Hepatocyte (in vitro differentiated cells): ENCODE results near the gene DNASE2. TPM values are rescaled to one million over a fixed set of nuclear protein-coding genes. Genes with fewer than 3 reads are reported as not detected.

Source experiments
- DNase-seq: peaks from one replicate; pipeline ENCODE4 v3.0.0-alpha.2; 2016; ENCODE audit warnings: low spot score
- H2AFZ ChIP-seq: fragments of 200-600 bp; sonication (generic); 2 replicates; pipeline ENCODE4 v1.6.0; 2016; ENCODE audit warnings: antibody characterized with exemption, mild to moderate bottlenecking
- H3K27ac ChIP-seq: fragments of 200-600 bp; sonication (generic); 2 replicates; pipeline ENCODE4 v1.5.1; 2016; ENCODE audit warnings: mild to moderate bottlenecking
- H3K27me3 ChIP-seq: fragments of 200-600 bp; sonication (generic); 2 replicates; pipeline ENCODE4 v1.6.1; 2016
- H3K36me3 ChIP-seq: fragments of 200-600 bp; sonication (generic); replicated peaks from 2 replicates; pipeline ENCODE4 v1.5.1; 2016; ENCODE audit warnings: low read depth; ENCODE audit not compliant: insufficient read depth
- H3K4me1 ChIP-seq: fragments of 200-600 bp; sonication (generic); 2 replicates; pipeline ENCODE4 v1.5.1; 2016; ENCODE audit warnings: mild to moderate bottlenecking, moderate library complexity; ENCODE audit not compliant: insufficient read depth
- H3K4me2 ChIP-seq: fragments of 200-600 bp; sonication (generic); 2 replicates; pipeline ENCODE4 v1.6.0; 2016
- H3K4me3 ChIP-seq: fragments of 200-600 bp; sonication (generic); 2 replicates; pipeline ENCODE4 v1.5.1; 2016; ENCODE audit warnings: mild to moderate bottlenecking
- H3K79me2 ChIP-seq: fragments of 200-600 bp; sonication (generic); 2 replicates; pipeline ENCODE4 v1.6.0; 2017; ENCODE audit warnings: mild to moderate bottlenecking
- H3K9me2 ChIP-seq: fragments of 200-600 bp; sonication (generic); replicated peaks from 2 replicates; pipeline ENCODE4 v1.6.0; 2017; ENCODE audit warnings: mild to moderate bottlenecking; ENCODE audit not compliant: insufficient read depth
- H3K9me3 ChIP-seq: fragments of 200-600 bp; sonication (generic); 2 replicates; pipeline ENCODE4 v1.5.1; 2016; ENCODE audit warnings: low read depth, mild to moderate bottlenecking
- H4K20me1 ChIP-seq: fragments of 200-600 bp; sonication (generic); 2 replicates; pipeline ENCODE4 v1.6.0; 2016; ENCODE audit warnings: mild to moderate bottlenecking; ENCODE audit not compliant: insufficient read depth, poor library complexity, severe bottlenecking
- CTCF ChIP-seq: fragments of 200-600 bp; sonication (generic); IDR thresholded peaks from 2 replicates; pipeline ENCODE4 v1.5.1; 2016; ENCODE audit warnings: antibody characterized with exemption, mild to moderate bottlenecking; ENCODE audit not compliant: poor library complexity
- EZH2 ChIP-seq: fragments of 200-600 bp; sonication (generic); IDR thresholded peaks from 2 replicates; pipeline ENCODE4 v1.6.1; 2016; ENCODE audit warnings: antibody characterized with exemption, mild to moderate bottlenecking, borderline replicate concordance
- EZH2phosphoT487 ChIP-seq: fragments of 200-600 bp; sonication (generic); IDR thresholded peaks from one replicate; pipeline ENCODE4 v1.6.1; 2018; ENCODE audit warnings: antibody characterized with exemption, mild to moderate bottlenecking, low read depth, moderate library complexity; ENCODE audit not compliant: unreplicated experiment, severe bottlenecking
- WGBS: methylation state at CpG from one replicate; pipeline ENCODE4 v1.1.6; 2016; ENCODE audit warnings: low lambda C conversion rate; ENCODE audit errors: missing lambda C conversion rate; 5-methylcytosine and 5-hydroxymethylcytosine counted together
- polyA plus RNA-seq: library from polyadenylated mRNA; unstranded; fragments of >200 nt; fragmentation: Nextera tagmentation; extraction: Ambion mirVana; gene quantifications from 2 replicates; pipeline ENCODE4 v1.2.1, GENCODE V29; 2016
- total RNA-seq: library from RNA; depleted of rRNA; stranded (reverse); fragments of >200 nt; gene quantifications from 2 replicates; pipeline ENCODE4 v1.2.3, GENCODE V29; 2014

DNASE2 gene
- total and polyA plus RNA-seq, 2 experiments from 2014 or later = 25.7 to 41.3 TPM

GRCh38 chr19:12834566-12834943 is 46.7 kb downstream of the DNASE2 start, which contains the start of gene RTBDN:
TSS of gene RTBDN (minus strand) at chr19:12834579. CDS start at chr19:12829979, 4,600 bp downstream.
- H3K4me2 ChIP-seq = peak within 1 kb of the TSS; percentile 98
- H3K36me3 ChIP-seq = no peaks in the 10 kb centered on the region
- H2AFZ ChIP-seq = no peak within 1 kb of the TSS
- H3K27ac ChIP-seq = no peak within 1 kb of the TSS
- H3K27me3 ChIP-seq = peaks cover 82% of the 10 kb centered on the region
- H3K4me3 ChIP-seq = peak within 1 kb of the TSS; percentile 36
- 12% methylated on average over 20 of the region's 20 CpGs for WGBS
- DNase-seq = no peak
- H3K79me2 ChIP-seq = no peaks in the 10 kb centered on the region
- H4K20me1 ChIP-seq = no peaks in the 10 kb centered on the region
- H3K9me3 ChIP-seq = no peaks in the 10 kb centered on the region
- no peaks in the 10 kb centered on the region for H3K9me2 ChIP-seq
- no peaks in the 10 kb centered on the region for H3K4me1 ChIP-seq
- TF ChIP-seq EZH2phosphoT487 (no peak), EZH2 (peak; percentile 46), CTCF (no peak)

DNA sequence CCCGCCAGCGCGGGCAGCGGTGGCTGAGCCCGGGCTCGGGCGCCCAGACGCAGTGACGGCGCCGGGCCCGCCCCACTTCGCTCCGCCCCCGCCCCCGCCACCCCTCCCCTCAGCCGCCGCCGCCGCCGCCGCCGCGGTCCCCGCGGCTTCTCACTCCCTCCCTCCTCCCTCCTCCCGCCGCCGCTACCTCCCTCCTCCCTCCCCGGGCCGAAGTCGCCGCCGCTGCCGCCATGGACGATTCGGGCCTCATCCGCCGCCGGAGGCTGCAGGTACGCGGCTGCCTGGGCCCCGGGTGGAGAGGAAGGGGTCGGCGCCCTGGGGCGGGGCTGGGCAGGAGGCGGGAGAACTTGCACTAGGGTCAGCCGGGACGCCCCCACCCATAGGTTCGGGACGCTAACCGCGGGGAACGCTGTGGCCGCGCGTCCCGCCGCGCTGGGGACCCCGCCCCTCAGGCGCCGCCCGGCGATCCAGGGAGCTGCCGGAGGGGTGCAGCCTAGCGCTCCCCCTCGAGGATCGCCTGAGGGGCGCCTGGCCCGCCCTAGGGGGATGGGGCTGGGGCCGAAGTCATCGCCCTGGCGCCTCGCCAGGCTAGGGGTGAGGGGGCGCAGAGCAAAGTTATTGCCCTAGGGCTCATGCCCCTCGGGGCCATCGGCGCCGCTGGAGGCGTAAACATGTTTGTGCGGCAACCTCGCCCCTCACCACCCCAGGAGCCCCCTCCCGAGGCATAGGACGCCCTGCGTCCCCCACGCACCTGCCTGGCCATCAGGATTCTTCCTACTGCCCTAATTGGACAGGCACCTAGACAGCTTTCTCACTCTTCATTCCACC is 47.3 kb downstream of the DNASE2 start:
- no peak for TF ChIP-seq CTCF
- peak; percentile 31 for TF ChIP-seq EZH2
- TF ChIP-seq EZH2phosphoT487 = no peak
- H3K79me2 ChIP-seq = no peaks in the 10 kb centered on the region
- H3K4me1 ChIP-seq = no peaks in the 10 kb centered on the region
- no peaks in the 10 kb centered on the region for H3K36me3 ChIP-seq
- no peaks in the 10 kb centered on the region for H4K20me1 ChIP-seq
- no peak overlapping the region for H2AFZ ChIP-seq
- H3K4me2 ChIP-seq = peak overlapping the region; percentile 98
- H3K9me3 ChIP-seq = no peaks in the 10 kb centered on the region
- H3K9me2 ChIP-seq = no peaks in the 10 kb centered on the region
- WGBS = 2% methylated on average over 38 of the region's 87 CpGs
- peak overlapping the region; percentile 36 for H3K4me3 ChIP-seq
- H3K27ac ChIP-seq = no peak overlapping the region
- H3K27me3 ChIP-seq = peaks cover 82% of the 10 kb centered on the region
- DNase-seq = peak; percentile 56

- no peaks in the 10 kb centered on the region for H3K4me1 ChIP-seq
- H3K27me3 ChIP-seq = peaks cover 80% of the 10 kb centered on the region
- H3K27ac ChIP-seq = no peak overlapping the region
- no peaks in the 10 kb centered on the region for H3K9me3 ChIP-seq
- H4K20me1 ChIP-seq = no peaks in the 10 kb centered on the region
- H3K36me3 ChIP-seq = no peaks in the 10 kb centered on the region
- WGBS = 11% methylated on average over 2 of the region's 5 CpGs
- H3K4me2 ChIP-seq = peak overlapping the region; percentile 98
- H3K4me3 ChIP-seq = no peak overlapping the region
- DNase-seq = no peak
- TF ChIP-seq EZH2 (no peak), CTCF (no peak), EZH2phosphoT487 (no peak)
- no peaks in the 10 kb centered on the region for H3K79me2 ChIP-seq
- H2AFZ ChIP-seq = no peak overlapping the region
- no peaks in the 10 kb centered on the region for H3K9me2 ChIP-seq
Measured at GRCh38 chr19:12833418-12833737, 47.9 kb downstream of the DNASE2 start.
